Lower lobe of right lung (tissue), 2 donors: ENCODE data around the gene ASIC3. TPM values are rescaled to one million over a fixed set of nuclear protein-coding genes. Genes with fewer than 3 reads are reported as not detected.

Experiments
- ATAC-seq, 2 donors: fragments of 200-7000 bp; cut with Tn5 transposase; one replicate each; pipeline ENCODE4 v1.9.1; 2020 to 2022; ENCODE audit warnings: mild to moderate bottlenecking in 2 of 2, moderate library complexity in 2 of 2
- DNase-seq: peaks from one replicate; pipeline ENCODE4 v3.0.0-alpha.2; 2020
- H3K27ac ChIP-seq: fragments of 200-600 bp; one replicate; pipeline ENCODE4 v1.8.0; 2022
- H3K27me3 ChIP-seq: fragments of 200-600 bp; one replicate; pipeline ENCODE4 v1.8.0; 2022; ENCODE audit warnings: low read depth
- H3K36me3 ChIP-seq: fragments of 200-600 bp; one replicate; pipeline ENCODE4 v1.8.0; 2022; ENCODE audit warnings: mild to moderate bottlenecking
- H3K4me1 ChIP-seq: fragments of 200-600 bp; one replicate; pipeline ENCODE4 v1.8.0; 2022
- H3K4me3 ChIP-seq: fragments of 200-600 bp; one replicate; pipeline ENCODE4 v1.8.0; 2022; ENCODE audit warnings: mild to moderate bottlenecking
- H3K9me3 ChIP-seq: fragments of 200-600 bp; one replicate; pipeline ENCODE4 v1.8.0; 2022
- intact Hi-C: fragments of 100-400 bp; cut with DNase I; formaldehyde crosslinking; loops from one replicate; pipeline ENCODE4 v1.11.0; 2022
- total RNA-seq: library from RNA; stranded (reverse); fragmentation: NEBNext Ultra II Directional; extraction: Animal tissue kit (Norgen Biotek cat#: 25700); gene quantifications from one replicate; pipeline ENCODE4 v1.2.1, GENCODE V29; 2021
- TF ChIP-seq, protein P1 (sequence below): fragments of 200-600 bp; IDR thresholded peaks from one replicate; pipeline ENCODE4 v1.8.0; 2022; ENCODE audit warnings: antibody characterized with exemption, mild to moderate bottlenecking
- donor health status: DM: no; HTN: yes; CAD: no; lungs with severe emphysema.

ASIC3 gene
- total RNA-seq, 1 donor from 2014 or later, result 3.7 TPM

DNA sequence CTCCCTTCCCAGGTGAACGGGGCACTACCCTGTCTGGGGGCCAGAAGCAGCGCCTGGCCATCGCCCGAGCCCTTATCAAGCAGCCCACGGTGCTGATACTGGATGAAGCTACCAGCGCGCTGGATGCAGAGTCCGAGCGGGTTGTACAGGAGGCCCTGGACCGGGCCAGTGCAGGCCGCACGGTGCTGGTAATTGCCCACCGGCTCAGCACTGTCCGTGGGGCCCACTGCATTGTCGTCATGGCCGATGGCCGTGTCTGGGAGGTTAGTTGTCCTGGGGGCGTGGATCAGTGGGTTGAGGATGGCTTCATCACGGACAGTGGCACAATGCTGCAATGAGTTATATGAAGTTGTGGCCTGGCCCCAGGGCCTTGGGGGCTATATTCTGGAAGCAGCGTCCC is 4.4 kb upstream of the ASIC3 start:
- Histone ChIP-seq H3K36me3 (peaks cover 31% of the 10 kb centered on the region), H3K27me3 (no peaks in the 10 kb centered on the region), H3K4me3 (no peak overlapping the region), H3K9me3 (no peaks in the 10 kb centered on the region), H3K27ac (no peak overlapping the region), H3K4me1 (peaks cover 12% of the 10 kb centered on the region)
- TF ChIP-seq, protein P1, sequence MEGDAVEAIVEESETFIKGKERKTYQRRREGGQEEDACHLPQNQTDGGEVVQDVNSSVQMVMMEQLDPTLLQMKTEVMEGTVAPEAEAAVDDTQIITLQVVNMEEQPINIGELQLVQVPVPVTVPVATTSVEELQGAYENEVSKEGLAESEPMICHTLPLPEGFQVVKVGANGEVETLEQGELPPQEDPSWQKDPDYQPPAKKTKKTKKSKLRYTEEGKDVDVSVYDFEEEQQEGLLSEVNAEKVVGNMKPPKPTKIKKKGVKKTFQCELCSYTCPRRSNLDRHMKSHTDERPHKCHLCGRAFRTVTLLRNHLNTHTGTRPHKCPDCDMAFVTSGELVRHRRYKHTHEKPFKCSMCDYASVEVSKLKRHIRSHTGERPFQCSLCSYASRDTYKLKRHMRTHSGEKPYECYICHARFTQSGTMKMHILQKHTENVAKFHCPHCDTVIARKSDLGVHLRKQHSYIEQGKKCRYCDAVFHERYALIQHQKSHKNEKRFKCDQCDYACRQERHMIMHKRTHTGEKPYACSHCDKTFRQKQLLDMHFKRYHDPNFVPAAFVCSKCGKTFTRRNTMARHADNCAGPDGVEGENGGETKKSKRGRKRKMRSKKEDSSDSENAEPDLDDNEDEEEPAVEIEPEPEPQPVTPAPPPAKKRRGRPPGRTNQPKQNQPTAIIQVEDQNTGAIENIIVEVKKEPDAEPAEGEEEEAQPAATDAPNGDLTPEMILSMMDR, result no peak
- DNase-seq (no peak), ATAC-seq (no peak)
- intact Hi-C loops, result no loop called here

DNA sequence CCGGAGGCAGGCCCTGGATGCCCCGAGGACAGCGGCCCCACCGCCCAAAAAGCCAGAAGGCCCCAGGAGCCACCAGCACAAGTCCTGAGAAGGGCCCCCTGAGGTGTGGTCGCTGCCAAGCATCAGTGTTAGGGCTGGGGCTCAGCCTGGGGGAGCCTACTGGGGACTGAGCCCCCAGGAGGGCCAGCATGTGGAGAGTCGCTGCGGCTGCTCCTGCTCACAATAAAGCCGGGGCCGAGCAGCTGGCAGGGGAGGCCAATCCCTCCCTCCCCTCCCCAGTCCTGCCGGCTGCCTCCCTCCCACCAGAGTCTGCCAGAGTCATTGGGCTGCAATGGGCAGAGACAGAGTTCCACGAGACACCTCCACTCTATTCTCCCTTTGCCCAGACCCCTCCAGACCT is 3.1 kb upstream of the ASIC3 start:
- no peak overlapping the region for H3K4me3 ChIP-seq
- peaks cover 31% of the 10 kb centered on the region for H3K36me3 ChIP-seq
- DNase-seq (no peak), ATAC-seq (no peak)
- no peak overlapping the region for H3K27ac ChIP-seq
- H3K4me1 ChIP-seq, result no peaks in the 10 kb centered on the region
- TF ChIP-seq, protein P1, result no peak
- peaks cover under 1% of the 10 kb centered on the region for H3K27me3 ChIP-seq
- intact Hi-C loops, result no loop called here
- no peaks in the 10 kb centered on the region for H3K9me3 ChIP-seq

DNA sequence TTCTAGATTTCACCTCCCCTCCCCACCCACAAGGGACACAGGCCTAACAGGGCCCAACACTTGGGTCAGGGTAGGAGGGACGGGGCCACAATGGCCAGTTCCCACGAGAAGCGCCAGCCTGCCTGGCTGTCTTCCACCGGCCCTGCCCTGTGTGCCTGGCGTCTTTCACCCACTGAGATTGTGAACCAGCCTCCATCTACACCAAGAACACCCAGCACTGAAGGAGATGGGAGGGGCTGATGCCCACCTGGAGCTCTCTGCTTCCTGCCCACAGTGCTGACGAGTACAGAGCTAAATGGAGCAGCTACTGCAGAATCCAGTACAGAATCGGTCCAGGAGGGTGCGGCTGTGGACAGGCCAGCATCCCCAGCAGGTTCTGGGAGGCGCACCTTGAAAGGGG is 2.4 kb upstream of the ASIC3 start:
- H3K4me3 ChIP-seq, result no peak overlapping the region
- DNase-seq, result no peak
- no peak overlapping the region for H3K27ac ChIP-seq
- H3K4me1 ChIP-seq, result peaks cover 3% of the 10 kb centered on the region
- peaks cover 31% of the 10 kb centered on the region for H3K36me3 ChIP-seq
- no peak for ATAC-seq
- TF ChIP-seq, protein P1, result no peak
- peaks cover 8% of the 10 kb centered on the region for H3K27me3 ChIP-seq
- intact Hi-C loops, result no loop called here
- no peaks in the 10 kb centered on the region for H3K9me3 ChIP-seq

GRCh38 chr7:151046603-151047573 is 1.4 kb upstream of the ASIC3 start:
- Histone ChIP-seq H3K4me1 (peaks cover 7% of the 10 kb centered on the region), H3K27ac (no peak overlapping the region), H3K27me3 (peaks cover 12% of the 10 kb centered on the region), H3K4me3 (no peak overlapping the region), H3K36me3 (peaks cover 27% of the 10 kb centered on the region), H3K9me3 (no peaks in the 10 kb centered on the region)
- intact Hi-C loops, result no loop called here
- TF ChIP-seq, protein P1, result no peak
- no peak for DNase-seq
- no peak for ATAC-seq

DNA sequence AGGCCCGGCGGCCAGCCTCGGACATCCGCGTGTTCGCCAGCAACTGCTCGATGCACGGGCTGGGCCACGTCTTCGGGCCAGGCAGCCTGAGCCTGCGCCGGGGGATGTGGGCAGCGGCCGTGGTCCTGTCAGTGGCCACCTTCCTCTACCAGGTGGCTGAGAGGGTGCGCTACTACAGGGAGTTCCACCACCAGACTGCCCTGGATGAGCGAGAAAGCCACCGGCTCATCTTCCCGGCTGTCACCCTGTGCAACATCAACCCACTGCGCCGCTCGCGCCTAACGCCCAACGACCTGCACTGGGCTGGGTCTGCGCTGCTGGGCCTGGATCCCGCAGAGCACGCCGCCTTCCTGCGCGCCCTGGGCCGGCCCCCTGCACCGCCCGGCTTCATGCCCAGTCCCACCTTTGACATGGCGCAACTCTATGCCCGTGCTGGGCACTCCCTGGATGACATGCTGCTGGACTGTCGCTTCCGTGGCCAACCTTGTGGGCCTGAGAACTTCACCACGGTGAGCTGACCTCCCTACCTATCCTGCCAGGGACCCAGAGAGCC is 656 bp downstream of the ASIC3 start:
- no peak overlapping the region for H3K4me3 ChIP-seq
- H3K9me3 ChIP-seq, result no peaks in the 10 kb centered on the region
- DNase-seq, result no peak
- H3K4me1 ChIP-seq, result peaks cover 13% of the 10 kb centered on the region
- intact Hi-C loops, result no loop called here
- H3K36me3 ChIP-seq, result peaks cover 16% of the 10 kb centered on the region
- TF ChIP-seq, protein P1, result no peak
- peaks cover 14% of the 10 kb centered on the region for H3K27me3 ChIP-seq
- ATAC-seq, result no peak
- no peak overlapping the region for H3K27ac ChIP-seq
